ENCODE data around the gene TANC1.
A peak's percentile ranks its signal among the peaks of the same experiment; 100 is the strongest.

Gene TANC1

DNA sequence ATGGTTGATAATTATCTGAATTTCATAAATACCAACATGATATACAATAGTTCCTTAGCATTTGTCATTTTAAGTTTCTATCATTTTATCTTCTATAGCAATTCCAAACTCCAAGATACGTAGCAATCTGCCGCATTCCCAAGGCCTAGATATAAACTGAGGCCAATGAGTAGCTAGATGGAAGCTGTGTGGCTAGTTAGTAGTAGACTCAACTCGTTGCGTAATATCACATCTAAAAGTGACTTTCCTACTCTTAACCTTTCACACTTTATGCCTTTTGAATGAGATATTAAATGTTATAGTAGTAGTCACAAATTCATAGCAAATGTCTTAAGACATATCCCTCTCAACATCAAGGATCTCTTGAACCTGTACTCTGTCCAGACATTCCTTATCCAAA is 284.5 kb downstream of the TANC1 start:
- no peak for DNase-seq (ENCODE audit: low read depth)
- H3K4me3 ChIP-seq (replicated peaks; ENCODE audit: low read depth, low read length): no peak overlapping the region
- TF ChIP-seq, protein P1, sequence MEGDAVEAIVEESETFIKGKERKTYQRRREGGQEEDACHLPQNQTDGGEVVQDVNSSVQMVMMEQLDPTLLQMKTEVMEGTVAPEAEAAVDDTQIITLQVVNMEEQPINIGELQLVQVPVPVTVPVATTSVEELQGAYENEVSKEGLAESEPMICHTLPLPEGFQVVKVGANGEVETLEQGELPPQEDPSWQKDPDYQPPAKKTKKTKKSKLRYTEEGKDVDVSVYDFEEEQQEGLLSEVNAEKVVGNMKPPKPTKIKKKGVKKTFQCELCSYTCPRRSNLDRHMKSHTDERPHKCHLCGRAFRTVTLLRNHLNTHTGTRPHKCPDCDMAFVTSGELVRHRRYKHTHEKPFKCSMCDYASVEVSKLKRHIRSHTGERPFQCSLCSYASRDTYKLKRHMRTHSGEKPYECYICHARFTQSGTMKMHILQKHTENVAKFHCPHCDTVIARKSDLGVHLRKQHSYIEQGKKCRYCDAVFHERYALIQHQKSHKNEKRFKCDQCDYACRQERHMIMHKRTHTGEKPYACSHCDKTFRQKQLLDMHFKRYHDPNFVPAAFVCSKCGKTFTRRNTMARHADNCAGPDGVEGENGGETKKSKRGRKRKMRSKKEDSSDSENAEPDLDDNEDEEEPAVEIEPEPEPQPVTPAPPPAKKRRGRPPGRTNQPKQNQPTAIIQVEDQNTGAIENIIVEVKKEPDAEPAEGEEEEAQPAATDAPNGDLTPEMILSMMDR (IDR thresholded peaks at IDR 0.05; ENCODE audit: low read length, missing control alignments): no peak

DNA sequence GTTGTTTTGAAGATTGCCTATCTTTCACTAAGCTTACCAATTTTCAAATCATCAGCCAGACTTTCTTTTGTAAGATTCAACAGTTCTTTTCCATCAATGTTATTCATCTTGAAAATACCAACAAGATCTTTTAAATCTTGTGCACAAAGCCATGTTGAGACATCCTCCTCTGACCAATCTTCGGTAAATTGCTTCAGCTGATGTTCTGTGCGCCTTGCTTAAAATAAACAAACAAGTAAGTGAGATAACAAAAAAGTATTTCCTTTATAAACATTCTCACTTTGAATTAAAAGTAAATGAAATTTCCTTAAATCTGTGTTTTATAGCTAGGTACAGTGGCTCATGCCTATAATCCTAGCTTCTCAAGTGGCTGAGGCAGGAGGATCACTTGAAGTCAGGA is 287.7 kb downstream of the TANC1 start:
- H3K4me3 ChIP-seq (replicated peaks; ENCODE audit: low read depth, low read length): no peak overlapping the region
- TF ChIP-seq, protein P1 (IDR thresholded peaks at IDR 0.05; ENCODE audit: low read length, missing control alignments): no peak
- peak; percentile 41 for DNase-seq (ENCODE audit: low read depth)

DNA sequence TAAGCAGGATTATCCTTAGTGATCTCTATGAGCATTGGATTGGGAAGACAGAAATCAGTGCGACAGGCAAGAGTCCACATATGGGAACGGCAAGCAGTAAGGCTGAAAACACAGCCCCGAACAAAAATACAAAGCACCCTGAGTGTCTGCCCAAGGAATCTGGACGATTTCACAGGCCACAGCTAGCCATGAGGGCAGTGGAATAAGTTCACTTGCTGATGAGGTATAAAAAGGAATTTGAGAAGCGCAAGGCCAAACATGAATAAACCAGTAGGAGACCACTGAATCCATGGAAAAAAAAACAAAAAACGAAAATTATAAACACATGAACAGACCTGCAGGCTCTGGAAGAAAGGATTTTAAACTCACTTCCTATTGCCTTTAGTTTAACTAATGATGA is 293.8 kb downstream of the TANC1 start:
- DNase-seq (ENCODE audit: low read depth): no peak
- TF ChIP-seq, protein P1 (IDR thresholded peaks at IDR 0.05; ENCODE audit: low read length, missing control alignments): no peak
- no peak overlapping the region for H3K4me3 ChIP-seq (replicated peaks; ENCODE audit: low read depth, low read length)

- H3K4me3 ChIP-seq (replicated peaks; ENCODE audit: low read depth, low read length): no peak overlapping the region
- TF ChIP-seq, protein P1 (IDR thresholded peaks at IDR 0.05; ENCODE audit: low read length, missing control alignments): no peak
Measured at GRCh38 chr2:159262904-159263303, 294.5 kb downstream of the TANC1 start.

GRCh38 chr2:159265171-159265576 is 296.7 kb downstream of the TANC1 start:
- TF ChIP-seq, protein P1 (IDR thresholded peaks at IDR 0.05; ENCODE audit: low read length, missing control alignments): no peak

More at GRCh38 chr2:159262904-159263303, 294.5 kb downstream of the TANC1 start:
- no peak for DNase-seq (ENCODE audit: low read depth)

GRCh38 chr2:159266554-159266953 is 298.1 kb downstream of the TANC1 start:
- TF ChIP-seq, protein P1 (IDR thresholded peaks at IDR 0.05; ENCODE audit: low read length, missing control alignments): no peak
- DNase-seq (ENCODE audit: low read depth): no peak
- H3K4me3 ChIP-seq (replicated peaks; ENCODE audit: low read depth, low read length): no peak overlapping the region

More at GRCh38 chr2:159265171-159265576, 296.7 kb downstream of the TANC1 start:
- H3K4me3 ChIP-seq (replicated peaks; ENCODE audit: low read depth, low read length): no peak overlapping the region
- peak; percentile 56 for DNase-seq (ENCODE audit: low read depth)

GRCh38 chr2:159267921-159268320 is 299.5 kb downstream of the TANC1 start:
- TF ChIP-seq, protein P1 (IDR thresholded peaks at IDR 0.05; ENCODE audit: low read length, missing control alignments): no peak
- DNase-seq (ENCODE audit: low read depth): no peak
- H3K4me3 ChIP-seq (replicated peaks; ENCODE audit: low read depth, low read length): no peak overlapping the region
